ENCODE measurements around the gene COL5A1. TPM values are rescaled to one million over a fixed set of nuclear protein-coding genes. Genes with fewer than 3 reads are reported as not detected.
A peak's percentile ranks its signal among the peaks of the same experiment; 100 is the strongest.
"Not testable (repeated sequence)": the region's sequence is repeated elsewhere in the genome, so short reads cannot be mapped to it uniquely, and the experiment has no call there.

The COL5A1 gene
- polyA plus RNA-seq, 12 donors = 97.3 to 862 (median 434) TPM

DNA sequence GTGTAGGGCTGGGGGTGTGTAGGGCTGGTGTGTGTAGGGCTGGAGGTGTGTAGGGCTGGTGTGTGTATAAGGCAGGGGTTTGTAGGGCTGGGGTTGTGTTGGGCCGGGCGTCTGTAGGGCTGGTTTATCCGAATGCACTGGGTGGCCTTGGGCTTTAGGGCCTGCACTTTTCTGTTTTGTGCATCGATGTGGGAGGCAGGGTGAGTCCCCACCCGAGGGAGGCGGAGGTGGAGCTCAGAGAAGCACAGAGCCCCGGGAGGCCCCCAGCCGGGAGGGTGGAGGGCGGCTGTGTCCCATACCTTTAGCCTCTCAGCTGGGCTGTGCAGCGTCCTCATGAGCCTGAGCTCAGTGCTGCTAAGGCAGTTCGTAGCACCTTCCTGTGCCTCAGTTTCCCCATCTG is 13.5 kb downstream of the COL5A1 start:
- DNase-seq = no peak

DNA sequence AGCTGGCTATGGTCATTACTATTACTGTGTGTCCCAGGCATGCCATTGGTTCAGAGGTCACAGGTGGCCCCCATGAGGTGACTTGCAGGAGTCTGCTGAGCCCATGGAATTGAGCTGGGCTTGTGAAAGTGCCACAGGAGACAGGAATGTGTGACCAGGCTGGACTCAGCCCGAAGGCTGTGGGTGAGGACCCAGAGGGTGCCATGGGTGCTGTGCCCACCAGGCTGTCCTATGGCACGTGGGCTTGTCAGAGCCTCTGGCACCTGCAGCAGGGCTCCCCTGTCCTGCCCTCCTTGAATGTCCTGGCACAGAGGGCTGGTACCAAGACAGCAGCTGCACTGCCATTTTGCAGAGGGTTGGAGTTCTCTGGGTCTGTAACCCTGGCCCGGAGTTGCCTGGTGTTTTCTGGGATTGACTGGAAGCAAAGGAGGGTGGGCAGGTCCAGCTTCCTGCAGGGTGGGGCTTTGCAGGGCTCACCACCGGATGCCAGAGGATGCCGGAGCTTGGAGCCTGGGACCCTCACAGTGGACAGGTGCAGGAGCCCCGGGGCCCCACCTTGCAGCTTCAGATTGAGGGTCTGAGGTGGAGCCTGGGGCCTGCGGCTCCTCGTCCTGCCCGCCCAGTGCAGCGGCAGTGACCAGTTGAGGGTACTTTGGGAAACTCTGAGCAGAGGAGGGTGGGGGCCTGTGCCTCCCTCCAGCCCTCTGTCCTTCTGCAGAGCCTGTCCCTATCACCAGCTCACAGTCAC is 14.2 kb downstream of the COL5A1 start:
- no peak for DNase-seq

GRCh38 chr9:134656334-134657006 is 14.9 kb downstream of the COL5A1 start:
- DNase-seq = no peak

- DNase-seq = no peak
Measured at GRCh38 chr9:134657666-134658377, 16.2 kb downstream of the COL5A1 start.

DNA sequence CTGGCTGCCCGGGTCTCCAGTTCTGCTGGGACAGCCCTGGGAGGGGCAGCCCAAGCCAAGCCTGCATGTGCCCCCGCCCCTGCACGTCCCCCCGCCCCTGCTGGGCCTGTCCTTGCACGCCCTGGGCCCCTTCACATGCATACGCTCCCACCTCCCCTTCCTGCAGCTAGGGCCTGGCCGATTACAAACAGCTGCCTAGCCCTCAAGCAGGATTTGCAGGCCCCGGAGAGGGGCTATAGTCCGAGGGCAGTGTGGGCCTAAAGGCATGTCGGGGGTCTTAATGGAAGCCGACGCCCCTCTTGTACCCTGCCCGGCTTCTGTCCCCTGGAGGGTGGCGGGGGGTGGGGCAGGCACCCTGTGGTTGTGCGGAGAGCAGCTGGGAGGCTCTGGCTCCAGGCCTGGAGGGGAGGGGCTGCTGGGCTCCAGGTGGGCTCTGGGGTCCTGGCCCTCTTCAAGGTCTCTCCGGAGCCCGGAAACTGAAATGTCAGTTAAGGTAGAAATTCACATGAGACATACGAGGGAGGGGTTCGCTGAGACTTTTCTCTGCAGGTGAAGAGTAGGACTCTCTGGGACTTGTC is 16.9 kb downstream of the COL5A1 start:
- no peak for DNase-seq

DNA sequence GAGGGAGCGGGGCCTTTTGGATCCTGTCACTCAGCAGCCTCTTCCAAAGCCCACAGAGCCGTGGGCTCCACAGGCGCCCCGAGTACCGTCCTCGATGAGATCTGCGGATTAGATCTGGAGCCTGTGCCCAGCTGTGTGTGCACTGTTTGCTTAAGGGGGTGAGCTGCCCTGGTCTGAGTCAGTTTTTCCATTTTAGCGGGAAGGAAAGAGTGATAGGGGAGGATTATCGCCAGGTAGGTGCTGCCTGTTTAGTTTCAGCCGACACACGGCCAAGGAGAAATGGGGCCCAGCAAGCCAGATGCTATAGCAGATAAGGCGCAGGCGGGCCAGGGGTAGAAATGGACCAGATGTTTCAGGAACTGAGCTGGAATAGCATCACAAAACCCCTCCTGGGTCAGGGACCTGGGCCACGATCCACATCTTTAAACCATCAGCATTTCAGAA is 18.1 kb downstream of the COL5A1 start:
- no peak for DNase-seq

DNA sequence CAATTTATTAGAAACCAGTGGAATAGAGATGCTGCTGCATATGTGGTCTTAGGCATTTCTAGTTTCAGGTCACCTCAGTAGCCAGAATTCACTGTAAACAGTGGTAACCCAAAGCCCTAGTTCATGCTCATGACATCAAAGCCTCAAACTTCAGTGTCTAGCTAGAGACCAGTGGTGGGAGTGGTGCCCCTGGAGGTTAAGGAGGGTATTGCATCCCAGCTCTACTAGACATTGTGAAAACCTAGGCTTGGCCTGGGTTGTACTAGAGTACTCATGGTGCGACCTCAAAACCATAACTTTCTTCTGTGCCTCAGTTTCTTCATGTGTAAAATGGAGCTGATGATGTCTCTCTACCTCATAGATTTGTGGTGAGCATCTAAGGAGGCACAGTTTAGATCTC is 18.8 kb downstream of the COL5A1 start:
- DNase-seq = no peak

DNA sequence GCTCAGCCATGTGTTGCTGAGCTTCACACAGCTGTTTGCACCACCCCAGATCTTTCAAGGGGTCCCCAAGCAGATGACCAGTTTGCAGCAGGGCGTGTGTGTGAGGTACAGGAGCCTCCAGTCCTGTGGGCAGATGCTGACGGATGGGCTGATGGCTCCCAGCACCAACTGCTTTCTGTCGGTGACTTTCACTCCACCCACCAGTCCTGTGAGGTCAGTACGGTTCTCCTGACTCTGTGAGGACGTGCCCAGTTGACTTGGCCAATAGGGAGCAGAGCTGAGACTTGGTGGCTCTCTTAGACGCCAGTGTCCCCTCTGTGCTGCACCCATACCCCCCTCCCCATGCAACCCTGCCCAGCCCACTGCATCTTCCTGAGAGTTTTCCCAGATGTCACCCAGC is 19.7 kb downstream of the COL5A1 start:
- DNase-seq = no peak

GRCh38 chr9:134661791-134662142 is 20.2 kb downstream of the COL5A1 start:
- DNase-seq = no peak

DNA sequence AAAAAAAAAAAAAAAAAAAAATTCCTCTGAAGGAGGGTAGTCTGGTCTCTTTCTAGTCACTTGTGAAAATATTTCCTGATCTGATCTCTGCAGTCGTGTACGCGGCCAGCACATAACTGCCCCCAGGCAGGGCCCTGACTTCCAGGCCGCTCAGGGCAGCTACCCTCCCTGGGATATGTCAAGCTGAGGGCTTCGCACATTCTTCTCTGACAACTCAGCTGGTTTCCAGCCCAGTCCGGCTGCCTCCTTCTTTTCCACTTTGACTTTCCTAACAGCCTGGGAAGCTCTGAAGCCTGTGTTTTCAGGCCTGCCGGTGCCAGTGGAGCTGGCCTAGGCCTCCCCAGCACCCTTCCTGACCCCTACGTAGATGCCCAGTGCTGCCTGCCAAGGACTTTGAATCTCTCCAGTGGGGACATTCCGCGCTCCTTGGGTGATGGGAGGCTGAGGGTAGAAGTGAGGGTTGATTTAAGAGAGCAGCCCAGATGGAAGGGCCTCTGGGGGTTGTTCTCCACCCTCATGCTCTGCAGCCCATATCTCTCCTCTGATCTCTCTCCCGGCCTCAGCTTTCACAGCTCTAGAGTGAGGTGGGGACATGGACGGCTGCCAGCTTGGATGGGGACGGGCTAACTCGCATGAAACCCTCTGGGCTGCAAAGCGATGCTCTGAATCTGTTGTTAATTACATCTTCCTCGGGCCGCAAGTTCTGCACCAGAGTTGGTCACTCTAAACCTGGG is 20.7 kb downstream of the COL5A1 start:
- DNase-seq = peak; percentile 82

- no peak for DNase-seq
Measured at GRCh38 chr9:134663084-134663483, 21.5 kb downstream of the COL5A1 start.

GRCh38 chr9:134663753-134664415 is 22.3 kb downstream of the COL5A1 start:
- DNase-seq = no peak

DNA sequence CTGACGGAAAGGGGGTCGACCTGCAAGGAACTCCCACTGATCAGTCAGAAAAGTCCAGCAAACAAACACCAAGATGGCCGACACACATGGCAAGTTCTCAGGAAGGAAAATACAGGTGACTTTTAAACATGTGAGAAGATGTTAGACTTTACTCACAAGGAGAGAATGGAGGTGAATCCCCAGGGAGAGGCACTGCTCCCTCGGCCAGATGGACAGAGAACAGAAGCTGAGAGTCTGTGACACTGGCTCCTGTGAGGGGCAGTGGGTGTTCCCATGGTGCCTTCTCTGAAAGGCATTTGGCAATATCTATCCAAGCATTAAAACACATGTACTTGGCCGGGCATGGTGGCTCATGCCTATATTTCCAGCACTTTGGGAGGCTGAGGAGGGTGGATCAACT is 22.8 kb downstream of the COL5A1 start:
- DNase-seq = no peak

DNA sequence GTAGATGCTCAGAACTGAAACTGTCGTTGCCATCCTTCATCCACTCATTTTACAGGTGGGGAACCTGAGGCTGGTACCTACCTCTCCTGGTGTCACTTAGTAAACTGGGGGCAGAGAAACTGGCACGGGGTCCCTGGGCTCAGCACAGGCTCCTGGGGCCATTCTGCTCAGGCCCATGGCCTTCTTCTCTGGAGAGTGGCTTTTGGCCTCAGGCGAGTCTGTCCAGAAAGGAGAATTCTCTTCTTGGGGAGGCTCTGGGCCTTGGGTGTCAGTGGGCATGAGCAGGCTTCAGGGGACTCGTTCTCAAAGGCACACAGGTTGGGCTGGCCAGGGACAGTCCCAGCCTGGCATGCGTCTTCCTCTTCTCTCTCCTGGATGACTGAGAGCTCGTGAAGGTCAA is 24.6 kb downstream of the COL5A1 start:
- DNase-seq = no peak

DNA sequence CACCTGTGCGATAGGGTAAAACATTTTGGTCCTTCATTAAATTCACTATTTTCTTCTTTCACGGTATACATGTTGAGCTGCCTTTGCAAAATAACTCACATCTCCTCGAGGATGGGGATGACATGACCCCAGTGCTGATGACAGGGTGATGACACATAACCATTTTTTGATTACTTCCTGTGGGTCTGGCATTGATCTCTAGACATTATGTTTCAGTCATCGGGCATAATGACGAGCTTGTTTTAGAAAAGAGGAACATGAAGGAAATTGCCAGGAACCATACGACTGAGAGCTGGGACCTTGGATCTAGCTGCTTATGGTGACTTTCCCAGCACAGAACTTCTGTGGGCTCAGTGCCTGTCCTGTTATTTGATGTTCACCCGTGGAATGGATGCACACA is 25.2 kb downstream of the COL5A1 start:
- no peak for DNase-seq

DNA sequence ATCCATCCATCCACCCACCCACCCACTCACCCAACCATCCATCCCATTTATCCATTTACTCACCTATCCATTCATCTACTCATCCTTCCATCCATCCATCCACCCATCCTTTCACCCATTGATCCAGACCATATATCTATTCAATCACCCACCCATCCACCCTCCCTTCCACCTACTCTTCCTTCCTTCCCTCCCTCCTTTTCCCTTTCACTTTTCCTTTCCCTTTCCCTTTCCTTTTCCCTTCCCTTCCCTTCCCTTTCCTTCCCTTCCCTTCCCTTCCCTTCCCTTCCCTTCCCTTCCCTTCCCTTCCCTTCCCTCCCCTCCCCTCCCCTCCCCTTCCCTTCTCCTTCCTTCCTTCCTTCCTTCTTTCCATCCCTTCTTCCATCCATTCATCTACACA is 27.4 kb downstream of the COL5A1 start:
- not testable (repeated sequence) for DNase-seq

- no peak for DNase-seq
Measured at GRCh38 chr9:134669399-134669955, 27.9 kb downstream of the COL5A1 start.

- no peak for DNase-seq
Measured at GRCh38 chr9:134670042-134670525, 28.5 kb downstream of the COL5A1 start.

DNA sequence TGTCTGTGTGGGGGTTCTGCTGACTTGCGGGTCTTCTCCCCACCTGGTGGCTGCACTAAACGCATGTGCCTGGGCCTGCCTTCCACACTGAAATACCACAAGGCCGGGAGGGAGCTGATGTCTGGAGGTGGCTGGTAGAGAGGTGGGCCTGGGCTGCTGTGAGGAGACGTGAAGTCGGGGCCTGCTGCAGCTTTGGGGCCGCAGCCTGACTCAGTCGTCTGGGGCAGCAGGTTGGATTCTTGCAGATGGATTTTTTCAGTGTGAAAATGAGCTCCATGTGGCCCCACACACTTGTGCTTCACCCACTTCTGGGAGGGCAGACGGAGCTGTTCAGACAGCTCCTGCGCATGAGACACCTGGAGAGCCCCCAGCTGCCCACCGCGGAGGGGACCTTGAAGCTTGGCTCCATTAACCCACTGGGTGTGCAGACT is 29.3 kb downstream of the COL5A1 start:
- DNase-seq = no peak

GRCh38 chr9:134671341-134672113 is 29.9 kb downstream of the COL5A1 start:
- no peak for DNase-seq

Data from muscle of arm (tissue), 12 donors.